Measurements from ENCODE around the gene ZMYND12. TPM values are rescaled to one million over a fixed set of nuclear protein-coding genes. Genes with fewer than 3 reads are reported as not detected.

ZMYND12 gene
- polyA plus RNA-seq, 3 donors = 0.76 to 1.3 (median 1.2) TPM

DNA sequence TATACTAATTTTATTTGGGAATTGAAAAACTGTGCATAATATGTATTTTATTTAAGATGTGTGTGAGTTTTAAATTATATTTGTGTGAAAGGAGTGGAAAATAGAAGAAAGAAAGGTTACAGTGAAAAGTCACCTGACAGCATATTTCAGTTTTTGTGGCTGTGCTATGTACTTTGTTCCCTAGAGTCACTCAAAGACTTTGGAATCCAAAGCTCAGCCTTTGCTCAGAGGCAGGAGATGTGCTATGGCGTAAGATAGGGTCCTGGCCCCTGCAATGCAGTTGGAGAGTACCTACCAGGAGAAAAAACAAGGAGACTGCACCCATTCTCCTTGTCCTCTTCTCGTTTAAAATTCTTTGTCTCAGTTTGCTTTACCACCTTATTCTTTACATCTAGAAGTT lies 10.2 kb upstream of the ZMYND12 start:
- peaks cover 0 to 6% of the 10 kb centered on the region in 2 donors for H3K36me3 ChIP-seq (replicated peaks in 1 of 2; ENCODE audit: control insufficient read depth in 1 of 2, insufficient read depth in 2 of 2, low read length in 2 of 2)
- no peak overlapping the region for H3K4me2 ChIP-seq (replicated peaks; ENCODE audit: extremely low read depth, low read length, poor library complexity, severe bottlenecking)
- TF ChIP-seq, protein P1, sequence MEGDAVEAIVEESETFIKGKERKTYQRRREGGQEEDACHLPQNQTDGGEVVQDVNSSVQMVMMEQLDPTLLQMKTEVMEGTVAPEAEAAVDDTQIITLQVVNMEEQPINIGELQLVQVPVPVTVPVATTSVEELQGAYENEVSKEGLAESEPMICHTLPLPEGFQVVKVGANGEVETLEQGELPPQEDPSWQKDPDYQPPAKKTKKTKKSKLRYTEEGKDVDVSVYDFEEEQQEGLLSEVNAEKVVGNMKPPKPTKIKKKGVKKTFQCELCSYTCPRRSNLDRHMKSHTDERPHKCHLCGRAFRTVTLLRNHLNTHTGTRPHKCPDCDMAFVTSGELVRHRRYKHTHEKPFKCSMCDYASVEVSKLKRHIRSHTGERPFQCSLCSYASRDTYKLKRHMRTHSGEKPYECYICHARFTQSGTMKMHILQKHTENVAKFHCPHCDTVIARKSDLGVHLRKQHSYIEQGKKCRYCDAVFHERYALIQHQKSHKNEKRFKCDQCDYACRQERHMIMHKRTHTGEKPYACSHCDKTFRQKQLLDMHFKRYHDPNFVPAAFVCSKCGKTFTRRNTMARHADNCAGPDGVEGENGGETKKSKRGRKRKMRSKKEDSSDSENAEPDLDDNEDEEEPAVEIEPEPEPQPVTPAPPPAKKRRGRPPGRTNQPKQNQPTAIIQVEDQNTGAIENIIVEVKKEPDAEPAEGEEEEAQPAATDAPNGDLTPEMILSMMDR (IDR thresholded peaks at IDR 0.05) = no peak
- no peak overlapping the region for H3K4me3 ChIP-seq (replicated peaks in 1 of 3; ENCODE audit: low read depth in 2 of 3, low read length in 3 of 3)
- DNase-seq = no peak
- H3K27ac ChIP-seq (ENCODE audit: low read depth in 1 of 2, low read length in 2 of 2) = no peak overlapping the region
- H4K20me1 ChIP-seq (ENCODE audit: insufficient read depth, low read length) = no peaks in the 10 kb centered on the region
- H3K27me3 ChIP-seq (ENCODE audit: control insufficient read depth in 2 of 2, insufficient read depth in 2 of 2, low read length in 2 of 2) = no peaks in the 10 kb centered on the region
- H3K27ac Mint-ChIP-seq = no peak overlapping the region
- H2AFZ ChIP-seq (ENCODE audit: insufficient read depth, low read depth, low read length, poor library complexity, severe bottlenecking) = no peak overlapping the region
- 88% methylated on average over 1 of the region's 2 CpGs for WGBS (ENCODE audit: insufficient coverage)
- H3K9me3 Mint-ChIP-seq = no peaks in the 10 kb centered on the region
- peaks cover 7 to 12% of the 10 kb centered on the region in 2 donors for H3K36me3 Mint-ChIP-seq
- no peak overlapping the region for H3K9ac ChIP-seq (ENCODE audit: insufficient read depth, low read length, poor library complexity, severe bottlenecking)
- H3K79me2 ChIP-seq (ENCODE audit: insufficient read depth, low read length) = no peaks in the 10 kb centered on the region
- intact Hi-C loops (cut with micrococcal nuclease) = loop anchor here (10.0 kb wide), 2 partner anchors 131 to 299 kb away; partner anchors contain the start of genes C1orf50 (in 1 of the 2), FOXJ3 (in 1 of the 2) and P3H1 (in 1 of the 2)
- H3K4me1 ChIP-seq (ENCODE audit: control insufficient read depth in 1 of 2, insufficient read depth in 2 of 2, low read length in 2 of 2) = peaks cover 16% of the 10 kb centered on the region in 2 donors
- peaks cover 23% of the 10 kb centered on the region for H3K4me1 Mint-ChIP-seq
- peaks cover 0 to 2% (median 2%) of the 10 kb centered on the region in 3 donors for H3K27me3 Mint-ChIP-seq (ENCODE audit: low read depth in 3 of 3)
- H3K4me3 Mint-ChIP-seq = no peak overlapping the region
- H3K9me3 ChIP-seq (replicated peaks in 1 of 2; ENCODE audit: control insufficient read depth in 1 of 2, insufficient read depth in 1 of 2, low read length in 2 of 2) = no peaks in the 10 kb centered on the region

DNA sequence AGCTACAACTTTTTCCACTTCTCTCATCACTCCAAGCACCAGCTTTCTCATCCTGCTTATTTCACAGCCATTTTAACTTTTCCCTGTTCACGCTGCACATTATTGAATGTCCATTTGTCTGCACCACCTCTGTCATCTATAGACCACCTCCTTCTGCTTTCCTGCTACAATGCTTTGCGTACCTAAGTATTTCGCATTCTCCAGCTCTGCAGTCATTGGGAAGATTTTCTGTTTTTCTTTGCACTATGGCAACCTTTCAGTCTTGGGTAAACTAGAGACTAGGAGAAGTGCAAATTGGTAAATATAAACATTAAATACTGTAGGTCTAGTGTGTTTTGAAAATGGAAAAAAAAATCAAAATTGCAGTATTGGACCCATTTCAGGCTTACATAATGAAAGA lies 8.1 kb upstream of the ZMYND12 start:
- Histone ChIP-seq H3K36me3 (replicated peaks in 1 of 2; ENCODE audit: control insufficient read depth in 1 of 2, insufficient read depth in 2 of 2, low read length in 2 of 2) (peaks cover 20 to 27% of the 10 kb centered on the region in 2 donors), H3K27ac (ENCODE audit: low read depth in 1 of 2, low read length in 2 of 2) (no peak overlapping the region), H3K4me3 (replicated peaks in 1 of 3; ENCODE audit: low read depth in 2 of 3, low read length in 3 of 3) (peak overlapping the region in 1 of 3 experiments; percentile 73), H3K79me2 (ENCODE audit: insufficient read depth, low read length) (peaks cover under 1% of the 10 kb centered on the region), H4K20me1 (ENCODE audit: insufficient read depth, low read length) (no peaks in the 10 kb centered on the region), H3K9me3 (replicated peaks in 1 of 2; ENCODE audit: control insufficient read depth in 1 of 2, insufficient read depth in 1 of 2, low read length in 2 of 2) (no peaks in the 10 kb centered on the region), H2AFZ (ENCODE audit: insufficient read depth, low read depth, low read length, poor library complexity, severe bottlenecking) (peak overlapping the region; percentile 69), H3K27me3 (ENCODE audit: control insufficient read depth in 2 of 2, insufficient read depth in 2 of 2, low read length in 2 of 2) (no peaks in the 10 kb centered on the region), H3K4me1 (ENCODE audit: control insufficient read depth in 1 of 2, insufficient read depth in 2 of 2, low read length in 2 of 2) (peaks cover 16% of the 10 kb centered on the region in 2 donors), H3K4me2 (replicated peaks; ENCODE audit: extremely low read depth, low read length, poor library complexity, severe bottlenecking) (peak overlapping the region; percentile 78), H3K9ac (ENCODE audit: insufficient read depth, low read length, poor library complexity, severe bottlenecking) (no peak overlapping the region)
- Mint-ChIP-seq H3K27ac (peak overlapping the region in 3 of 7 donors; percentile 1 to 85 (median 59)), H3K9me3 (no peaks in the 10 kb centered on the region), H3K36me3 (peaks cover 27 to 33% of the 10 kb centered on the region in 2 donors), H3K4me1 (peaks cover 25% of the 10 kb centered on the region), H3K27me3 (ENCODE audit: low read depth in 3 of 3) (peaks cover 0 to 2% (median 2%) of the 10 kb centered on the region in 3 donors), H3K4me3 (peak overlapping the region in 1 of 2 donors; percentile 91)
- no peak for DNase-seq
- 100% methylated on average over 1 of the region's 3 CpGs for WGBS (ENCODE audit: insufficient coverage)
- intact Hi-C loops (cut with micrococcal nuclease) = loop anchor here (10.0 kb wide), 2 partner anchors 129 to 301 kb away; partner anchors contain the start of genes C1orf50 (in 1 of the 2), FOXJ3 (in 1 of the 2) and P3H1 (in 1 of the 2)
- TF ChIP-seq, protein P1 (IDR thresholded peaks at IDR 0.05) = no peak
